Kasumi-1 (cell line): ENCODE results near the gene THAP7.

ENCODE experiments used
- DNase-seq, 2 experiments: peaks; one replicate each; lab custom pipeline; 2025; lab: John Stamatoyannopoulos, UW

THAP7 gene

GRCh38 chr22:20964090-20964798, 37.7 kb downstream of the THAP7 start:
- no peak for DNase-seq

- DNase-seq: no peak
Observed at GRCh38 chr22:20963201-20964052, 38.5 kb downstream of the THAP7 start.

GRCh38 chr22:20962491-20962945, 39.4 kb downstream of the THAP7 start:
- DNase-seq: no peak

GRCh38 chr22:20960609-20961008, 41.3 kb downstream of the THAP7 start:
- no peak for DNase-seq

- DNase-seq: no peak
Observed at GRCh38 chr22:20959578-20960461, 42.1 kb downstream of the THAP7 start.

- DNase-seq: peak in 1 of 2 experiments; percentile 14
Observed at GRCh38 chr22:20957683-20958431, 44.1 kb downstream of the THAP7 start.

- DNase-seq: no peak
Observed at GRCh38 chr22:20957102-20957682, 44.7 kb downstream of the THAP7 start.

GRCh38 chr22:20956258-20957101, 45.4 kb downstream of the THAP7 start:
- DNase-seq: peak; percentile 14 to 15

GRCh38 chr22:20955548-20955947, 46.4 kb downstream of the THAP7 start:
- DNase-seq: no peak

- no peak for DNase-seq
Observed at GRCh38 chr22:20953668-20954500, 48.0 kb downstream of the THAP7 start.

GRCh38 chr22:20953342-20953608, 48.6 kb downstream of the THAP7 start:
- no peak for DNase-seq

- DNase-seq: no peak
Observed at GRCh38 chr22:20952544-20953341, 49.2 kb downstream of the THAP7 start.

- no peak for DNase-seq
Observed at GRCh38 chr22:20951932-20952380, 50.0 kb downstream of the THAP7 start.

GRCh38 chr22:20951151-20951931, 50.6 kb downstream of the THAP7 start:
- DNase-seq: no peak

- DNase-seq: no peak
Observed at GRCh38 chr22:20949698-20950183, 52.2 kb downstream of the THAP7 start.
